NCI-H345 treated with DMSO at 0.1 percent for 48 hours (cell line): ENCODE results near the gene CCDC90B.
"Not testable (repeated sequence)": the region's sequence is repeated elsewhere in the genome, so short reads cannot be mapped to it uniquely, and the experiment has no call there.

Experiments
- DNase-seq: peaks from one replicate; lab custom pipeline; 2025; ENCODE audit not compliant: unreplicated experiment; lab: John Stamatoyannopoulos, UW

CCDC90B gene

GRCh38 chr11:83285771-83286528, at the start of gene CCDC90B:
Gene CCDC90B (minus strand): TSS chr11:83286367. CDS start chr11:83285972, 395 bp downstream.
- peak; percentile 97 for DNase-seq

DNA sequence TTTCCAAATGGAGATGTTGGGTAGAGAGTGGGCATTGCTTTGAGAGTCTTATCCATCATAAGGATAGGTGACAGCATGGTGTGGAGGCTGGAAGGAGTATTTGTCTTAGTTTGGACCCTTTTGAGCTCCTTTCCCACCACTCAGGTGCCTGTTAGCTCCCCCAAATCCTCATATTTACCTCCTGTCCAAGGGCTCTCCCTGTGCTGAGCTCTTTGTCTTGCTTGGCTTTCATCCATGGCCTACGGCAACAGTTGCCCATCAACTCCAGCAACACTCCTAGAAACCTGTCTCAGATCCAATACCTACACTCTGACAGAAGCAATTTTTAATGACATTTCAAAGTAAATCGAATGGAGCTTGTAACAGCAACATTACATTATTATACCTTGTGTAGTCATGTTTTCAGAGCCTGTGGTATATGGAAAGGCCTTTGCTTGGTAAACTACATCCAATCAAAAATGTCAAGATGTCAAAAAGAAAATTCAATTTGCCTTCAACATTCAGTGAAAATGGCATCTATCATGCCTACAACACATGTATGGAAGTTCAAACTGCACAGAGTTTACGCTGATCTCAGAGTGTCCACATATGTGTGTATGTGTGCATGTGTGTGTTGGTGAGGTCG, 49.4 kb upstream of the CCDC90B start:
- no peak for DNase-seq

- DNase-seq = no peak
These were observed 44.1 kb upstream of the CCDC90B start for GRCh38 chr11:83330303-83330702.

GRCh38 chr11:83326326-83326725, 40.2 kb upstream of the CCDC90B start:
- no peak for DNase-seq

- no peak for DNase-seq
These were observed 33.2 kb upstream of the CCDC90B start for GRCh38 chr11:83319346-83319745.

GRCh38 chr11:83318931-83319330, 32.8 kb upstream of the CCDC90B start:
- DNase-seq = no peak

DNA sequence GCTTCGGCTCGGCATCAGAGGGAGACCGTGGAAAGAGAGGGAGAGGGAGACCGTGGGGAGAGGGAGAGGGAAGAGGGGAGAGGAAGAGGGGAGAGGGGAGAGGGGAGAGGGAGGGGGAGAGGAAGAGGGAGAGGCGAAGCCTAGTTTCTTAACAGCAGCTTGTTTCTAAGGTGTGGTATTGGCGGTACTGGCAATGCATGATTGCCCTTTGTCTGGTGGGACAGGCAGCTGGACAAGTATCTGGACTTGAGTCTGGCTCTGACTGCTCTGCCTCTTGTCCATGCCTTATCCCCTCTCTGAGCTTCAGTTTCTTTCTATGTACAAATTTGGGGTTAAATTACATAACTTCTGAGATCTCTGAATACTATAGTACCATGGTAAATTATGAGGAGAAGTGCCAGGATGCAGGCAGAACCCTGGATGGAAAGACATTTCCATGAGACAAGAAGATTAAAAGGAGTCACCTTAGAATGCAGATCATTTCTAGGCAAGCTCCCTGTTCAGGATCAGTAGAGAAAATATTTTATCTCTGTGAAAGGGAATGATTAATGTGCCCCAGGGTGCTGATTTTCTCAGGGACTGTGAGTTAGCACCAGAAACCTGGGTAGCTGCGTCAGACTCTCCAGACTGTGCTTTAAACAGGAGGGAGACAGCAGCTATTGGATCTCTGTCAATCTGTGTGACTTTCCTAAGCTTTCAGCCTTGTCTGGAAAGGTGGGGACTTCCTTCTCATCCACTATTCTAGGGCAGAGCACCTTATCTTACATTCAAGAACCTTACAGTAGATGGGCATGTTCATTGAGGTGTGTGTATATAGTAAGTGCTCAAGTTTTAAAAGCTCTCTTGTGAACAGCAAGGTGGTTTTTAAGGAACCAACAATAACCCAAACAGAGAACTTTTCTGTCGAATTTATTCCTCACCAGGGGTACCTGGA, 31.9 kb upstream of the CCDC90B start:
- DNase-seq = no peak

- DNase-seq = not testable (repeated sequence)
These were observed 30.7 kb upstream of the CCDC90B start for GRCh38 chr11:83316897-83317268.

- not testable (repeated sequence) for DNase-seq
These were observed 30.2 kb upstream of the CCDC90B start for GRCh38 chr11:83316143-83316896.

DNA sequence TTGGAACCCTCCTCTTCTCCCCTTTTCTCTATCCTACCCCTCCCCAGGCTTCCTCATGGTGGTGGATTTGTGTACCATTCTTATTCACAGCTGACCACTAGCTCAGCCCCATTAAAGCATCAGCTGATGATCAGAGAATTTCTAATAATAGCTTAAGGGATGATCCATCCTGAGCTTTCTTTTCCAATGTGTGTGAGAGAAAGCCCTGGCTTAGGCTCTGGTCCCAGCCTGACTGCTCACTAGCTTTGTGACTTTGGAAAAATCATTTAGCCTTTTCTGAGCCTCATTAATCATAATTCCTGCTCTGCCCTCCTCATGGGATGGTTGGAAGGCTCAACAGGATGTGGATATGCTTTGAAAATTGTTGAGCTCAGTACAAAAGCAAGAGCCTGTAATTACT, 26.3 kb upstream of the CCDC90B start:
- no peak for DNase-seq

GRCh38 chr11:83311701-83312100, 25.5 kb upstream of the CCDC90B start:
- DNase-seq = no peak

- DNase-seq = no peak
These were observed 24.6 kb upstream of the CCDC90B start for GRCh38 chr11:83310718-83311117.

DNA sequence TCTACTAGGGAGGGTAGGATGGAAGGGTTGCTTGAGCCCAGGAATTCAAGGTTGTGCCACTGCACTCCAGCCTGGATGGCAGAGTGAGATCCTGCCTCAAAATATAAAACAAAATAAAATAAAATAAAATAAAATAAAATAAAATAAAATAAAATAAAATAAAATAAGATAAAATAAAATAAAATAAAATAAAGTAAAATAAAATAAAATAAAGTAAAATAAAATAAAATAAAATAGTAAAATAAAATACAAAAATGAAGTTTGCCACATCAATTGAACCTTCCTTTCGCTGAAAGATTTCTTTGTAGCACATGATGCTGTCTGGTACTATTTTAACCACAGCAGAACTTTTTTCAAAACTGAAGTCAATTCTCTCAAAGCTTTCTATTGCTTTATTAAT, 22.4 kb upstream of the CCDC90B start:
- DNase-seq = not testable (repeated sequence)

DNA sequence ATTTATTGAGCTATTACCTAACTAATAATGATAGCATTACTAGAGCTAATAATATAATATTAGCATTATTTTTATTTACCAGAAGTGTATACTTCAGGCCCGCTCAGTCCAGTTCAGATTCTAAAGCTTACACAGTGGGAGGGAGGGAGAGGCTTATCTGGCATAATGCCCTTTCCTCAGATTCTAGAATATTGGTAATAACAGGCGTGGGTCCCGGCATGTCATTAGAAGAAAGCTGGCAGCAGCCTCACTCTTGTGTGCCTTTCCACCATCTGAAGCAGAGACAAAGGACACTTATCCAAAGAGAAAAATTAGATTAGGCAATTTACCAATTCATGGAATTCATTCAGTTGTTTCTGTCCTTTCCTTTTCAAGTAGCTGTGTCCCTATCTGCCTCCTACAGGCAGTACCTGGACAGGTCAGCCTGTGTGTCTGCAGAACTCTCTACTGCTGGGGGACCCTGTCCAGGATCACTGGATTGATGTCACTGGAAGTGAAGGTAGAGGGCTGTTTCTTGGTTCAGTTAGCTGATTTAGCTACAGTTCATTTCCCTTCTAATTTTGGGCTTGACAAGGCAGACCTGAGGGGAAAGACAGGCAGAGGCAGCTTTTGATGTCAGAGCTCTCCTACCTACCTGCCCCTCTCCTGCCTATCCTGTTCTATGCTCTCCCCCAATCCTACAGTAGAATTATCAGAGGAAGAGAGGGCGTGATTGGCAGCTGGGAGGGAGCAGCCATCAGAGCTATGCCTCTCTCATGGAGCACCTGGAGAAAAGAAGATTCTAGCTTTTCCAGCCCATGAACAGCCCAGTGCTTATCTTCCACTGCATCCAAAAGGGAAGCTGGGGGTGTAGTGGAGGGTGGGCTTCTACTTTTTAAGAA, 20.3 kb upstream of the CCDC90B start:
- DNase-seq = no peak

DNA sequence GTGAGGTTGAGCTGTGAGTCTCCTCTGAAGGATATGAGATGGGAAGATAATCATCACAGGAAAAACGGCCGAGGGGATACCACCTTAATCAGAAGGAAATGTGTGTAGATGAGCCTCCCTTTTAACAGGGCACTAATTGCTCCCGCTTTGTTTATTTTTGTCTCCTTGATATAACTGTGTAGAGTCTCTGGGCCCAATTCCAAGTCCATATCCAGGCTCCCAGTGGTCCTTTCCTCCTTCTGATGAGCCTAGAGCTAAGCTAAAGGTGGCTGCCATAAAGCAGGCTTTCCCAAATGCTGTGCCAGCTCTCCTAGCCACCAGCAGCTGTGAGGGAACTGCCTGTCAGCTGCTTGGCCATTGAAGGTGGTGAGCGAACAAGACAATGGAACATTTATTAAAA, 17.1 kb upstream of the CCDC90B start:
- DNase-seq = no peak

- DNase-seq = no peak
These were observed 16.0 kb upstream of the CCDC90B start for GRCh38 chr11:83302151-83302550.

DNA sequence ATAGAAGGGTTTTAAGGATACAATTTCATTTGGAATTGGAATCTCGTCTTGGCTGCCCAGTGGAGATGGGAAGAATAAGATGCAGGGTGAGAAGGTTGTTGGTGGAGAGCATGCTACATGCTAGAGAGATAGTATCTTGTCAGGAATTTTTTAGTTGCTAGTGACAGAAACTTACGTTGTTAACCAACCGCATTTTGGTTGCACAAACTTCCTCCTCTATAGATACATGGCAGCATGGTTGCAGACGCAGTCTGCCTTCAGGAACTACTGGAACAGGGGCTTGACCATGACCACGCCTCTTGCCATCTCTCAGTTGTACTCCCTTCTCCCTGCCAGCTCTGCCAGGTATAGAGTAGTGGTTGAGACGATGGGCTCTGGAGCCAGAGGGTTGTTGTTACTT, 13.5 kb upstream of the CCDC90B start:
- no peak for DNase-seq

DNA sequence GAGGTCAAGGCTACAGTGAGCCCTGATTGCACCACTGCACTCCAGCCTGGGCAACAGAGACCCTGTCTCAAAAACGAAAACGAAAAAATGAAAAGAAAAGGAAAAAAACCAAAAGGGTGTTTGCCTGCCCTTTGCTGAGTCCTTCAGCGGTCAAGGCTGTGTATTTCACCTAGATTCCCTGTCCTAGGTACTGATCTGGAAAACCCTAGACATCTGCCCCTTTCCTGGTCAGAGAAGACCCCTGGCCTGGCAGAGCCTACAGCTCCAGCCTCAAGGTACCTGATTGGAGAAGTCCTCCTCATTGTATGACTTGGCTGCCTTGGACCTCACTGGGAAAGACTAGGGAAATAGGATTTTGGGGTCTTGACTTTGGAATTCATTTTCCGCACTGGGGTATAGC, 8.0 kb upstream of the CCDC90B start:
- no peak for DNase-seq

GRCh38 chr11:83293457-83293774, 7.2 kb upstream of the CCDC90B start:
- no peak for DNase-seq
